ENCODE data around the gene D2HGDH. TPM values are rescaled to one million over a fixed set of nuclear protein-coding genes. Genes with fewer than 3 reads are reported as not detected.

Gene D2HGDH
- total and polyA plus RNA-seq, 3 experiments from 2014 or later, result 5.7 to 23.4 (median 22.9) TPM

GRCh38 chr2:241772063-241772499, 37.7 kb downstream of the D2HGDH start:
- POLR2A ChIA-PET, result no interaction called here
- peaks cover 11 to 21% (median 12%) of the 10 kb centered on the region in 3 donors for H3K4me1 Mint-ChIP-seq
- no peak overlapping the region for H3K4me3 ChIP-seq (ENCODE audit: low read length)
- H3K36me3 ChIP-seq (ENCODE audit: insufficient read depth, low read length), result no peaks in the 10 kb centered on the region
- no peaks in the 10 kb centered on the region for H3K27me3 ChIP-seq (ENCODE audit: insufficient read depth, low read length, poor library complexity, severe bottlenecking)
- peaks cover 11% of the 10 kb centered on the region for H3K4me1 ChIP-seq (ENCODE audit: insufficient read depth, low read length)
- H3K36me3 Mint-ChIP-seq, result peaks cover 0 to 2% (median 0%) of the 10 kb centered on the region in 3 donors
- peak in 3 of 5 donors; percentile 58 to 64 (median 63) for DNase-seq
- H3K27ac ChIP-seq (ENCODE audit: low read depth, low read length), result no peak overlapping the region
- no peaks in the 10 kb centered on the region for H3K27me3 Mint-ChIP-seq
- peak overlapping the region in 7 of 8 donors; percentile 4 to 86 (median 21) for H3K27ac Mint-ChIP-seq
- H3K9me3 ChIP-seq (ENCODE audit: low read length), result no peaks in the 10 kb centered on the region
- no peaks in the 10 kb centered on the region for H3K9me3 Mint-ChIP-seq
- peak overlapping the region; percentile 6 to 90 (median 42) for H3K4me3 Mint-ChIP-seq
- CTCF ChIA-PET, result interaction anchor here (1.5 kb wide), 1 partner anchor 107 kb away, joined by 4 read pairs; no protein-coding TSS in a partner anchor

GRCh38 chr2:241773511-241774418, 39.3 kb downstream of the D2HGDH start:
- no peak overlapping the region for H3K27ac Mint-ChIP-seq
- H3K9me3 Mint-ChIP-seq, result no peaks in the 10 kb centered on the region
- DNase-seq, result peak in 1 of 5 donors; percentile 44
- Histone ChIP-seq H3K27ac (ENCODE audit: low read depth, low read length) (no peak overlapping the region), H3K36me3 (ENCODE audit: insufficient read depth, low read length) (no peaks in the 10 kb centered on the region), H3K27me3 (ENCODE audit: insufficient read depth, low read length, poor library complexity, severe bottlenecking) (no peaks in the 10 kb centered on the region), H3K9me3 (ENCODE audit: low read length) (no peaks in the 10 kb centered on the region), H3K4me3 (ENCODE audit: low read length) (no peak overlapping the region), H3K4me1 (ENCODE audit: insufficient read depth, low read length) (peaks cover 11% of the 10 kb centered on the region)
- ChIA-PET CTCF (interaction anchor here (0.9 kb wide), 1 partner anchor 72 kb away, joined by 3 read pairs; the partner anchor contains the start of gene ING5), POLR2A (interaction anchor here (0.6 kb wide), 1 partner anchor 260 kb away, joined by 4 read pairs; no protein-coding TSS in a partner anchor)
- H3K4me1 Mint-ChIP-seq, result peaks cover 11 to 17% (median 12%) of the 10 kb centered on the region in 3 donors
- H3K36me3 Mint-ChIP-seq, result no peaks in the 10 kb centered on the region
- no peak overlapping the region for H3K4me3 Mint-ChIP-seq
- H3K27me3 Mint-ChIP-seq, result no peaks in the 10 kb centered on the region

- no peak overlapping the region for H3K27ac ChIP-seq (ENCODE audit: low read depth, low read length)
- H3K27me3 ChIP-seq (ENCODE audit: insufficient read depth, low read length, poor library complexity, severe bottlenecking), result no peaks in the 10 kb centered on the region
- ChIA-PET CTCF (no interaction called here), POLR2A (interaction anchor here (0.6 kb wide), 1 partner anchor 261 kb away, joined by 4 read pairs; no protein-coding TSS in a partner anchor)
- H3K4me3 ChIP-seq (ENCODE audit: low read length), result no peak overlapping the region
- Mint-ChIP-seq H3K27ac (no peak overlapping the region), H3K9me3 (no peaks in the 10 kb centered on the region), H3K36me3 (no peaks in the 10 kb centered on the region), H3K27me3 (no peaks in the 10 kb centered on the region), H3K4me1 (peaks cover 11 to 17% (median 12%) of the 10 kb centered on the region in 3 donors), H3K4me3 (no peak overlapping the region)
- H3K36me3 ChIP-seq (ENCODE audit: insufficient read depth, low read length), result no peaks in the 10 kb centered on the region
- H3K9me3 ChIP-seq (ENCODE audit: low read length), result no peaks in the 10 kb centered on the region
- DNase-seq, result peak in 1 of 5 donors; percentile 40
- peaks cover 11% of the 10 kb centered on the region for H3K4me1 ChIP-seq (ENCODE audit: insufficient read depth, low read length)
Measured at GRCh38 chr2:241774419-241775222, 40.2 kb downstream of the D2HGDH start.

- ChIA-PET POLR2A (no interaction called here), CTCF (no interaction called here)
- no peak overlapping the region for H3K27ac Mint-ChIP-seq
- no peak overlapping the region for H3K4me3 Mint-ChIP-seq
- H3K36me3 ChIP-seq (ENCODE audit: insufficient read depth, low read length), result no peaks in the 10 kb centered on the region
- no peaks in the 10 kb centered on the region for H3K36me3 Mint-ChIP-seq
- H3K4me1 ChIP-seq (ENCODE audit: insufficient read depth, low read length), result peaks cover 11% of the 10 kb centered on the region
- H3K27me3 Mint-ChIP-seq, result no peaks in the 10 kb centered on the region
- no peak overlapping the region for H3K27ac ChIP-seq (ENCODE audit: low read depth, low read length)
- H3K4me1 Mint-ChIP-seq, result peaks cover 11 to 17% (median 12%) of the 10 kb centered on the region in 3 donors
- H3K9me3 ChIP-seq (ENCODE audit: low read length), result no peaks in the 10 kb centered on the region
- H3K9me3 Mint-ChIP-seq, result no peaks in the 10 kb centered on the region
- DNase-seq, result peak in 1 of 5 donors; percentile 39
- H3K4me3 ChIP-seq (ENCODE audit: low read length), result no peak overlapping the region
- no peaks in the 10 kb centered on the region for H3K27me3 ChIP-seq (ENCODE audit: insufficient read depth, low read length, poor library complexity, severe bottlenecking)
Measured at GRCh38 chr2:241775223-241776177, 41.1 kb downstream of the D2HGDH start.

- H3K9me3 Mint-ChIP-seq, result peaks cover 0 to 8% (median 0%) of the 10 kb centered on the region in 5 donors
- CTCF ChIA-PET, result no interaction called here
Measured at GRCh38 chr2:241776336-241777169, 42.1 kb downstream of the D2HGDH start, which contains the start of gene GAL3ST2. Gene GAL3ST2, plus strand, starts transcription at chr2:241776822. Its CDS starts 134 bp downstream, at chr2:241776956.

GRCh38 chr2:241777170-241777685, 42.8 kb downstream of the D2HGDH start:
- Histone ChIP-seq H3K27me3 (ENCODE audit: insufficient read depth, low read length, poor library complexity, severe bottlenecking) (no peaks in the 10 kb centered on the region), H3K27ac (ENCODE audit: low read depth, low read length) (no peak overlapping the region), H3K9me3 (ENCODE audit: low read length) (no peaks in the 10 kb centered on the region), H3K4me3 (ENCODE audit: low read length) (no peak overlapping the region), H3K4me1 (ENCODE audit: insufficient read depth, low read length) (peaks cover 7% of the 10 kb centered on the region), H3K36me3 (ENCODE audit: insufficient read depth, low read length) (no peaks in the 10 kb centered on the region)
- DNase-seq, result peak in 1 of 5 donors; percentile 42
- peaks cover 5 to 6% (median 6%) of the 10 kb centered on the region in 3 donors for H3K4me1 Mint-ChIP-seq
- H3K36me3 Mint-ChIP-seq, result no peaks in the 10 kb centered on the region
- ChIA-PET POLR2A (no interaction called here), CTCF (no interaction called here)
- H3K27me3 Mint-ChIP-seq, result no peaks in the 10 kb centered on the region
- H3K4me3 Mint-ChIP-seq, result no peak overlapping the region
- no peak overlapping the region for H3K27ac Mint-ChIP-seq
- H3K9me3 Mint-ChIP-seq, result peaks cover 0 to 8% (median 0%) of the 10 kb centered on the region in 5 donors

More at GRCh38 chr2:241776336-241777169, 42.1 kb downstream of the D2HGDH start, which contains the start of gene GAL3ST2:
- Mint-ChIP-seq H3K27ac (no peak within 1 kb of the TSS), H3K4me3 (no peak within 1 kb of the TSS), H3K36me3 (no peaks in the 10 kb centered on the region), H3K27me3 (no peaks in the 10 kb centered on the region), H3K4me1 (peaks cover 11 to 12% (median 11%) of the 10 kb centered on the region in 3 donors)
- POLR2A ChIA-PET, result no interaction called here
- Histone ChIP-seq H3K27me3 (ENCODE audit: insufficient read depth, low read length, poor library complexity, severe bottlenecking) (no peaks in the 10 kb centered on the region), H3K36me3 (ENCODE audit: insufficient read depth, low read length) (no peaks in the 10 kb centered on the region), H3K9me3 (ENCODE audit: low read length) (no peaks in the 10 kb centered on the region), H3K4me3 (ENCODE audit: low read length) (no peak within 1 kb of the TSS), H3K4me1 (ENCODE audit: insufficient read depth, low read length) (peaks cover 11% of the 10 kb centered on the region), H3K27ac (ENCODE audit: low read depth, low read length) (no peak within 1 kb of the TSS)
- peak in 1 of 5 donors; percentile 31 for DNase-seq
